GM12872 (cell line): ENCODE data around the gene FETUB.

Experiments
- TF ChIP-seq, protein P1 (sequence below): IDR thresholded peaks from 3 replicates; pipeline ENCODE4 v1.5.1; 2011; ENCODE audit warnings: low read depth, mild to moderate bottlenecking, low read length, moderate library complexity; ENCODE audit not compliant: insufficient read depth

The FETUB gene

DNA sequence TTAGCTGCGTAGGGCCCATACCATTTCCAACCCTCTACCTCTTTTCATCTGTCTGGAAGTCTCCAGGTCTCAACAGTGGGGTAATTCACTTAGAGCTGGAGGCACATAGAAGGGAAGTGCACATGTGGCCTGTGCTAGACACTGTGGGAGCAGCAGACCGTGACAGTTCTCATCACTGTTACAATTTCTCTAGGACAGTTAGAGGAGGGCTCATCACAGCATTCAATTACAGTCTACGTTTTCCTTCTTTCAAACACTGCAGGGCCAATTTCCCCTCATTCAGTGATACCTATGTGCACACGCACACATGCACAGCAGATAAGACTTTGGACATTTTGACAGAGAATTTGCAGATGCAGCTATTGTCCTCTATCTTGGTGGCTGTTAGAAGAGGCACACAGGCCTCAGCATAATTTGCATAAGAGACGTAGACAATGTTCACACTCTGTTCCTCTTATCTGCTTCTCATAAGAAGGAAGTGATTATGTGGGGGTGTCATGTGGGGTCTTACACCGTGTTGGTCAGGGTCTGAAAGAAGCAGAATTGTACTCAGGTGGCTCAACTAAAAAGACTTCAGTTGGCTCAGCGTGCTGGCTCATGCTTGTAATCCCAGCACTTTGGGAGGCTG lies 13.0 kb downstream of the FETUB start:
- TF ChIP-seq, protein P1, sequence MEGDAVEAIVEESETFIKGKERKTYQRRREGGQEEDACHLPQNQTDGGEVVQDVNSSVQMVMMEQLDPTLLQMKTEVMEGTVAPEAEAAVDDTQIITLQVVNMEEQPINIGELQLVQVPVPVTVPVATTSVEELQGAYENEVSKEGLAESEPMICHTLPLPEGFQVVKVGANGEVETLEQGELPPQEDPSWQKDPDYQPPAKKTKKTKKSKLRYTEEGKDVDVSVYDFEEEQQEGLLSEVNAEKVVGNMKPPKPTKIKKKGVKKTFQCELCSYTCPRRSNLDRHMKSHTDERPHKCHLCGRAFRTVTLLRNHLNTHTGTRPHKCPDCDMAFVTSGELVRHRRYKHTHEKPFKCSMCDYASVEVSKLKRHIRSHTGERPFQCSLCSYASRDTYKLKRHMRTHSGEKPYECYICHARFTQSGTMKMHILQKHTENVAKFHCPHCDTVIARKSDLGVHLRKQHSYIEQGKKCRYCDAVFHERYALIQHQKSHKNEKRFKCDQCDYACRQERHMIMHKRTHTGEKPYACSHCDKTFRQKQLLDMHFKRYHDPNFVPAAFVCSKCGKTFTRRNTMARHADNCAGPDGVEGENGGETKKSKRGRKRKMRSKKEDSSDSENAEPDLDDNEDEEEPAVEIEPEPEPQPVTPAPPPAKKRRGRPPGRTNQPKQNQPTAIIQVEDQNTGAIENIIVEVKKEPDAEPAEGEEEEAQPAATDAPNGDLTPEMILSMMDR: no peak

DNA sequence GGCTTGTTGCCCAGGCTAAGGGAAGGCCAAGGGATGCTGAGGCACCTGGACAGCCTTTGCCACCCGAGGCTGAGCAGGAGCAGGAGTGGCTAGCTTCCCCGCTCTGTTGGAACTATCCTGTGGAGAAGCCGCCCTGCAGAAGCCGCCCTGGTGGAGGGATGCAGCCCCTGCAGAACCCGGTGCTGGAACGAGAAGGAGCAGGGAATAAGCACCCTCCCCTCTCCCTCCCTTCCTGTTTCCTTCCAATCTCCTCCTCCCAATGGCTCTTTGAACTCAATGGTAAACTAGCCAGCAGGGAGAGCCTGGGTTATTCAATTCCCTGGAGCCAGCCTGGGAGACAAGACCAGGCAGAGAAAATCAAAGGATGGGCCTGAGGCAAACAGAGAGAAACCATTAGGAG lies 13.8 kb downstream of the FETUB start:
- TF ChIP-seq, protein P1: 0 out of 3 replicates have a peak, but pooled peaks have one; percentile 1

DNA sequence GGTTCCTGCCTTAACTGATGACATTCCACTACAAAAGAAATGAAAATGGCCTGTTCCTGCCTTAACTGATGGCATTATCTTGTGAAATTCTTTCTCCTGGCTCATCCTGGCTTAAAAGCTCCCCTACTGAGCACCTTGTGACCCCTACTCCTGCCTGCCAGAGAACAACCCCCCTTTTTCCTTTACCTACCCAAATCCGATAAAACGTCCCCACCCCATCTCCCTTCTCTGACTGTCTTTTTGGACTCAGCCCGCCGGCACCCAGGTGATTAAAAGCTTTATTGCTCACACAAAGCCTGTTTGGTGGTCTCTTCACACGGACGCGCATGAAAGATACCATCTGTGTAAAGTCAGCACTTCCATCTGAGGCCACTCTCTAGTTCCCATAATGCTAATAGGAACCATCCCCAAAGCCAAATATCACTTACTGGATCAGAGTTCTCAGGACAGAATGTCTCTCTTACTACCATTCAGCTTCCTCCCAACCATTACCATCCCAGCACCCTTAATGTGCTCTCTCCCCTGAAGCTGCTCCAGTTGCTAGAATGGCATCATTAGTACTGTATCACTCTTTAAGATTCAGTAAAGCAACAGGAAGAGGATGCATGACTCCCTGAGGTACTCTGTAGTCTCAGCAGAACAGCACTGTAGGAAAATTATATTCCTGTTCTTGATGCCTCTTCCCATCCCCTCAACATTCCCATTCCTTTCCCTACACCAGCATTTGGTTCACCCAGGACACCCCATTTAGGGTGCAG lies 23.3 kb downstream of the FETUB start:
- TF ChIP-seq, protein P1: no peak

DNA sequence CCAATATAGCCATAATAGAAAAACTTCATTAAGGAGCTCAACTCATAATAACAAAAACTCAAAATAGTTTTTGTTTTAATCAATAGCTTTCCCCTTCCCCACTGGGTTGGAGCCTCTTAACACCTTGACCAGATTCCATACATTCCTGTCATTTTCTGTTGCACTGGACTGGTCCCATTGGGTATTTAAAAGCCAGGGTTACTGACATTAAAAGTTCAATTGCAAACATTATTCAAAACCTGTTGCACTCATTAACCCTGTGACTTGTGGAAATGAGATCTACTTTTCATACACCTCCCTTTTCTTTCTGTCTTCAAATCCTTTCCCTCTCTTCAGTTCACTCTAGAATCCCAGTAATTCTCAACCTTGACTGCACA lies 23.9 kb downstream of the FETUB start:
- TF ChIP-seq, protein P1: no peak

DNA sequence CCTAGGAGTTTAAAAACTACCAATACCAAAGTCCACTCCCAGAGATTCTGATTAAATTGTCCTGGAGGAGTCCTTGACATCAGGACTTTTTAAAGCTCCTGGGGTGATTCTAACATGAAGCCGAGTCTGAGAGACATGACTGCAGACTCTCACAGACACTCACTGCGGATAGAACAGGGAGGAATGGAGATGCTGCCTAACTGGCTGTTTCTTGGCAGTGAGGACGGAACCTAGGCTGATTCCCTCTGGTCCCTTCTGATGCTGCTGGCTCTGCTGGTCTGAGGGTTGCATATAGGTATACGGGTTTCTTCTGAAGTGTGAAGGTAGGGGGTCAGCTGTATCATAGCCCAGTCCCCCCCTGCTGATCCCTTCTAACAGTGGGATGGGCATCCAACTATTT lies 24.3 kb downstream of the FETUB start:
- TF ChIP-seq, protein P1: no peak

DNA sequence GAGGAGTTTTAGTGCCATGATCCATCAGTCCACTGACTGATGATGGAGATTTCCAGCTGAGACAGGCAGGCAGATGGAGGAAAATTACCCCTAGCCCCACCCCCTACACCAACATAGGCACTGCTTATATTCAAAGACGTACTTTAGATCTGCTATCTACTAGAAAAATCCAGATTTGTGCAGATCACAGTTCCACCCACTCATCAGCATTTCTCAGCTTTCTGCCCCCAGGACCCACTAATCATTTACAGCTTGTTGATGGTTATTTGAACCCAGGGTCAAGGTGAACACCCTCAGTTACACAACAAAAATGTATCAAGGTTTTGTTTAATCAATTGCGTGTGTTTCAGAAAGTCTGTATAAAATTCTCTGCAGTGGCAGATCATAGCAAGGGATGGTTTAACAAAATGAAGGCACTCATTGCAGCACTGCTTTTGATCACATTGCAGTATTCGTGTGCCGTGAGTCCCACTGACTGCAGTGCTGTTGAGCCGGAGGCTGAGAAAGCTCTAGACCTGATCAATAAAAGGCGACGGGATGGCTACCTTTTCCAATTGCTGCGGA lies 25.5 kb downstream of the FETUB start, which contains the start of gene HRG:
Gene HRG (plus strand): TSS at position 390 of the 564 bp plus-strand sequence. CDS start 18 bp downstream, at position 408.
- TF ChIP-seq, protein P1: no peak

DNA sequence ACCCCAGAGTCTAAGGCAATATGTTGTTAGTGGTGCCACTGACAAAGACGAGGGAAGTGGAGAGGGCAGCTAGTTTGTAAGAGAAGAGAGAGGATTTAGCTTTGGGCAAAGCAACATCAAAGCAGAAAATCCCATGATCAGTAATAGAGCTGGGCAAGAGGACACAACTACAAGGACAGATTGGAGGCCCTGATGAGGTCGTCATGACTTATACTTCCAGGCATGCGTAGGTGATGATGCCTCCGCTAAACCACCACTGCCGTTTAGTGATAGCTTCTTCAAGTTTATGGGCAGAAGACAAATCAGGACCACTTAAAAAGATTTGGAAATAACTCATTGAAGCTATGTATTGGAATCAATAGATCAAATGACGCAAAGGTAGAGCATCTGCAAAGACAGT lies 28.2 kb downstream of the FETUB start:
- TF ChIP-seq, protein P1: no peak
